NCI-H146 treated with DMSO at 0.1 percent for 48 hours (cell line): ENCODE data around the gene MEGF8.
"Not testable (repeated sequence)": the region's sequence is repeated elsewhere in the genome, so short reads cannot be mapped to it uniquely, and the experiment has no call there.

Experiments used
- DNase-seq: peaks from one replicate; lab custom pipeline; 2025; ENCODE audit not compliant: unreplicated experiment; lab: John Stamatoyannopoulos, UW

The MEGF8 gene

DNA sequence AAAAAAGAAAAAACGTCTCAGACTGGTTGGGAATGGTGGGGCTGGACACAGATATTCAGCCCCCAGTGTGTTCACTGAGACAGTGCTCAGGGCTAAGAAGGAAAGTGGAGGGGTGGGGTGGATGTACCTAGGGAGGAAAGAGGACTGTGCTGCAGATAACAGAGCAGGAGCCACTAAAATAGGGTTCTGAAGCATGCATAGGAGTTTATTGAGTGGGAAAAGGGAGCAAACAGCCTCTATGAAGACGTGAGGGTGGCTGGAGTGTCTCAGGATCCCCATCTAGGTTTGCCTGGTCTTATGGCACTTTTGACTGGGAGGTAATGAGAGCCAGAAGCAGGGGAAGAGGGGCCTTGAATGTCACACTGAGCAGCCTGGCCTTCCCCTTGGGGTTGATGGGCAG, 3.4 kb downstream of the MEGF8 start:
- DNase-seq: no peak

DNA sequence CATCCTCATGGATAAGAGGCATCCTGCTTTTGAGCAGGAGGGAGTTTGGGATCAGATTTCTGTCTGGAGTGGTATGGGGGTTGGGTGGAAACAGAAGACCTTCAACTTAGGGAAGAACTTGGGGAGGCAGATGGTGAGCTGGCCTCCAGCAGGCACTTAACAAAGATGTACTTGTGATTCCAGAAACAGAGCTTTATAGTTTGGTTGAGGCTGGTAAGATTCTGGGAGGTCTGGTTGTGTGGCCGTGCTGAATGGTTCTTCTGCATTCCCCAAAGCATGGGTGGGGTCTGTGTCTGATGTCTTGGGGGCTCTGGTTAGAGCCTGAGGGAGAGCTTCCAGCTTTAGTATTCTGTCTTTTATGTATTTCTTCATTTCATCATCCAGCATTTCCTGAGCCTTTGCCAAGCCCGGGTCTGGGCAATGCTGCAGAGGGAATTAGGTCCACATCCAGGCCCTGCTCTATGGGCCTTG, 4.8 kb downstream of the MEGF8 start:
- DNase-seq: no peak

DNA sequence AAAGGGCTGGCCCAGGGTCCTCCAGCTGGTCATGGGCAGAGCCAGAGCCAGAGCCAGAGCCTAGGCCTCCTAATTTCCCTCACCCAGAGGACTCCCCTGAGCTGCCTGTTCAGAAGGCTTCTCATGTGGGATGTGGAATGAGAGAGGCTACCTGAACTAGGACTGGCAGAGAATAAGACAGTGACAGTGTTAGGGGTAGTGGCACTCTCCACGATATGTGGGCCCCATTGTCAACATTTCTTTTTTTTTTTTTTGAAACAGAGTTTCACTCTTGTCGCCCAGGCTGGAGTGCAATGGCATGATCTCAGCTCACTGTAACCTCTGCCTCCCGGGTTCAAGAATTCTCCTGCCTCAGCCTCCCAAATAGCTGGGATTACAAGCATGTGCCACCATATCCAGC, 5.9 kb downstream of the MEGF8 start:
- not testable (repeated sequence) for DNase-seq

DNA sequence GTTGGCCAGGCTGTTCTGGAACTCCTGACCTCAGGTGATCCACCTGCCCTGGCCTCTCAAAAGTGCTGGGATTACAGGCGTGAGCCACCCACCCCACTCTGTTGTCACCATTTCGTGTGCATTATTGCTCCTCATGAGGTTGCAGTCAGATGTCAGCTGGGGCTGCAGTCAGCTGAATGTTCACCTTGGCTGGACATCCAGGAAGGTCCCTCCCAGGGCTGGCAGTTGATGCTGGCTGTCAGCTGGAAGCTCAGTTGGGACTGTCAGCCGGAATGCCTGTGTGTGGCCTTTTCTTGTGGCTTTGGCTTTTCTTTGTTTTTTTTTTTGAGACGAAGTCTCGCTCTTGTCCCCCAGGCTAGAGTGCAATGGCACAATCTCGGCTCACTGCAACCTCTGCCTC, 6.6 kb downstream of the MEGF8 start:
- DNase-seq: no peak

DNA sequence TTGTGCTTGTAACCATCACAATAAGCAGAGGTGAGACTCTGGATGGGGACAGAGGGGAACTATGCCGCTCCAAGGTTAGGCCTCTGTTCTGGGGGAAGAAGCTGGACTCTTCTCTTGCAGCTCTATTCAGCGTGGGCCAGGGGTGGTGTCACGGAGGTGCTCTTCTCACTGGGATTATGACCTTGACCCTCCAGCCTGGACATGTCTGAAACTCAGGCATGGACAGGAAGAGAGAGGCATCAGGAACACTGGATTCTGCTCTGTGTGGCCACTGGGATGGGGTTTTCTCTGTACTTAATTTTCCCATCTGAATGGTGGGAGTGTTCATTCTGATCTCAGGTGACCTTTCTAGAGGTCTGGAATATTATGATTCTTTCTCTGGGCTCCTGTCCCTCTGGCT, 7.6 kb downstream of the MEGF8 start:
- no peak for DNase-seq

DNA sequence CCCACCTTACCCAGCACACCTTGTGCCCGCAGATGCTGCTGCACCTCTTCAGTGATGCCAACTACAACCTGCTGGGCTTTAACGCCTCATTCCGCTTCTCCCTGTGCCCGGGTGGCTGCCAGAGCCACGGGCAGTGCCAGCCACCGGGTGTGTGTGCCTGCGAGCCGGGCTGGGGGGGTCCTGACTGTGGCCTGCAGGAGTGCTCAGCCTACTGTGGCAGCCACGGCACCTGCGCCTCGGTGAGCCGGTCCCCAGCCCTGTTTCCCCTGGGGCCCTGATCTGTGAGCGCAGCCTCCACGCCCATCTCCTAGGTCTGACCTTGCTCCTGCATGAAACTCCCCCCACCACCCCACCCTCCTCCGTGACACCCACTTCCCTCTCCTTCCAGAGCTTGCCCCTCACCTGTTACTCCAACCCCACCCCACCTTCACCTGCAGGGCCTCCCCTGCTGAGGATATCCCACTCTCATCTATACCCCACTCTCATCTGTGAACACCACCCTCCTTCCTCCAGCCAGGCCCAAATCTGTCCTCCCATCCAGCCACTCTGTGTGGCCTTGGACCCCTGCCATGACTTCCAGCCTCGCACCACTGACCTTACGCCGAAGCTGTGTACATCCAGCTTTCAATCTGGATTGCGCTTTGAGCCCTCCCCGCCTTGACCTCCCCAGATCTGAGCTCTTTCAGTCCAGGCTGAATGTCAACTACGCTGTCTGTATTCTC, 8.7 kb downstream of the MEGF8 start:
- DNase-seq: no peak

DNA sequence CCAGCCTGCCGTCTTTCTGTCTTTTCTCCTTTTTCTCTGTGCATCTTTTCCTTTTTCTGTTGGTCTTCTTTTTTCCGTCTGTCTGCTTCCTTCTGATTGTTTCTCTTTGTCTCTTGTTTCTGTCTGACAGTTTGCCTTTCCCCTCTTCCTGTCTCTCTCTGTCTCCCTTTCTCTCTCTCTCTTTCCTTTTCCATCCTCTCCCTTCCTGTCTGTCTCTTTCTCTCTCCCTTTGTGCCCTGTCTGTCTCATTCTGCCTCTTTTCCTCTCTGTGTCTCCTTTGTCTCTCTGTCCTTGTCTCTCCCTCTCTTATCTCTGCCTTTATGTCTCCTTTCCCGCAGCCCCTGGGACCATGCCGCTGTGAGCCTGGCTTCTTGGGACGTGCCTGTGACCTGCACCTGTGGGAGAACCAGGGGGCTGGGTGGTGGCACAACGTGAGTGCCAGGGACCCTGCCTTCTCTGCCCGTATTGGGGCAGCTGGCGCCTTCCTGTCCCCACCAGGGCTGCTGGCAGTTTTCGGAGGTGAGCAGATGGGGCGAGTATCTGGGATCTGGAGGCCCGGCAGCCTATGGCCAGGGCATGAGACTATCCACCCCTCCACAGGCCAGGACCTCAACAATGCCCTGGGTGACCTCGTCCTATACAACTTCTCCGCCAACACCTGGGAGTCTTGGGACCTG, 9.4 kb downstream of the MEGF8 start:
- no peak for DNase-seq

DNA sequence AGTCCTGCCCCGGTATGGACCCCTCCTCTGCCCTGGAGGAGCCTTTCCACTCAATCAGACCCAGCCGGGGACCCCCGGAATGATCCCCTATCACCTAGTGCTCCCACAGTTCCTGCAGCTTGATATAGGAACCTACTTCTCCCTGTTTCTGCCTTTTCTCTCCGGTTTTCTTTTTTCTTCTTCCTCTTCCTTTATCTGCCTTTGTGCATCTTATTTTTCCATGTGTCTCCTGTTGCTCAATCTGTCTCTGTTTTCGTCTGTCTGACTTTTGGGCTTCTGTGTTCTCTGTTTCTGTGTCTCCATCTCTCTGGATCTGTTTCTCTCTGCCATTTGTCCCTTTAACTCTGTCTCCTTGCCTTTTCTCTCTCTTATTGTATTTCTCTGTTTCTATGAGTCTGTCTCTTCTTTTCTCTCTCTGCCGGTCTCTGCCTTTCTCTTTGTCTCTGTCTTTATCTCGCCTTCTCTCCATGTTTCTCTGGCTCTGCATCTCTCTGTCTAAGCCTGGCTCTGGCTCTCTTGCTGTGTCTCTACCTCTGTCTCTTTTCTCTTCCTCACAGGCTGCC, 10.0 kb downstream of the MEGF8 start:
- no peak for DNase-seq

DNA sequence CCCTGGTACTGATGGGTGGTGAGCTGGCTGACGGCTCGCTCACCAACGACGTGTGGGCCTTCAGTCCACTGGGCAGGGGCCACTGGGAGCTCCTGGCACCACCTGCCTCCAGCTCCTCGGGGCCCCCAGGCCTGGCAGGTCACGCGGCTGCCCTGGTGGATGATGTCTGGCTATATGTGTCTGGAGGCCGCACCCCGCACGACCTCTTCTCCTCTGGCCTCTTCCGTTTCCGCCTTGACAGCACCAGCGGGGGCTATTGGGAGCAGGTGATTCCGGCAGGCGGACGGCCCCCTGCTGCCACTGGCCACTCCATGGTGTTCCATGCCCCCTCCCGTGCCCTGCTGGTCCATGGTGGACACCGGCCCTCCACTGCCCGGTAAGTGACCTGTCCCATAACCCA, 10.5 kb downstream of the MEGF8 start:
- no peak for DNase-seq

DNA sequence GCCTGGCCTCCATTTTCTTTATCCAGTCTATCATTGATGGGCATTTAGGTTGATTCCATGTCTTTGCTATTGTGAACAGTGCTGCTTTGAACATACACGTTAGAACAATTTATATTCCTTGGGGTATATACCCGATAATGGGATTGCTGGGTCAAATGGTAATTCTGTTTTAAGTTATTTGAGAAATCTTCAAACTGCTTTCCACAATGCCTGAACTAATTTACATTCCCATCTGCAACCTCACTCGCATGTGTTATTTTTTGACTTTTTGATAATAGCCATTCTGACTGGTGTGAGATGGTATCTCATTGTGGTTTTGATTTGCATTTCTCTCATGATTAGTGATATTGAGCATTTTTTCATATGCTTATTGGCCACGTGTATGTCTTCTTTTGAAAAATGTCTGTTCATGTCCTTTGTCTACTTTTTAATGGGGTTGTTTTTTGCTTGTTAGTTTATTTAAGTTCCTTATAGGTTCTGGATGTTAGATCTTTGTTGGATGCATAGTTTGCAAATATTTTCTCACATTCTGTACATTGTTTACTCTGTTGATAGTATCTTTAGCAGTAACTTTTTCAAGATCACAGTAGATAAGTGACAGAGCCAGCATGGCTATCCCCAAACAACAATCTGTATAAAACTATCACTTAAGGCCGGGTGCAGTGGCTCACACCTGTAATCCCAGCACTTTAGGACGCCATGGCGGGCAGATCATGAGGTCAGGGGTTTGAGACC, 13.9 kb downstream of the MEGF8 start:
- DNase-seq: not testable (repeated sequence)

DNA sequence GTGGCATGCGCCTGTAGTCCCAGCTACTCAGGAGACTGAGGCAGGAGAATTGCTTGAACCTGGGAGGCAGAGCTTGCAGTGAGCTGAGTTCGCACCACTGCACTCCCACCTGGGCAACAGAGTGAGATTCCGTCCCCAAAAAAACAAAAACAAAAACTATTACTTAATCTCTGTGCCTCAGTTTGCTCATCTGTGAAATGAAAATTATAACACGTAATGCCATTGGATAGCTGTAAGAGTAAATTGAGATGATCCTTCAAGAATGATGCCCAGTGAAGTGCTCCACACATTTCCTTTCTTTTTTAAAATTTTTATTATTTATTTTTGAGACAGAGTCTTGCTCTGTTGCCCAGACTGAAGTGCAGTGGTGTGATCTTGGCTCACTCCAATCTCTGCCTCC, 14.5 kb downstream of the MEGF8 start:
- not testable (repeated sequence) for DNase-seq

DNA sequence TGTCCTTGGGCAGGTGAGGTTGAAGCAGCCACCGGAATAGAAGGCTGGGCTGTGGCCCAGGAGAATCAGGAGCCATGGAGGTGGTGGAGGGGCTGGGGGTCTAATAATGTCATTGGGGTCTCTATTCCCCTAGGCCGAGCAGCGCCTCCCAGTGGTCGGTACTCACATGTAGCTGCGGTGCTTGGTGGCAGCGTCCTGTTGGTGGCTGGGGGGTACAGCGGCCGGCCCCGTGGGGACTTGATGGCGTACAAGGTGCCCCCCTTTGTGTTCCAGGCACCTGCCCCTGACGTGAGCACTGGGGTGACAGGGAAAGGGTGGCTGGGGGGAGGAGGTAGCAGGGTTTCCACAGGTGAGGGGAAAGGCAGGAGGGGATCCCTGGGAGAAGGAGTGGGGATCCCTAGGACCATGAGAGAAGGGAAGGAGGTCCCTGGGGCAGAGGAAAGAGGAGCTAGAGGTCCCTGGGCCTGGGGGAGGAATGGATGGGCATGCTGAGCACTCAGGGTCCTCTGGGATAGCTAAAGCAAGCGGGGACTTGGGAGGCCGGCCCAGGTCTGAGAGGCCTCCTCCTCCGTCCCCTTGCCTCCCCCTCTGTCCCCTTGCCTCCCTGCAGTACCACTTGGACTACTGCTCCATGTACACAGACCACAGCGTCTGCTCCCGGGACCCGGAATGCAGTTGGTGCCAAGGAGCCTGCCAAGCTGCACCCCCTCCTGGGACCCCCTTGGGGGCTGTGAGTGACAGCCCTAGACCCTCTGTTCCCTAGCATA, 18.1 kb downstream of the MEGF8 start:
- no peak for DNase-seq

DNA sequence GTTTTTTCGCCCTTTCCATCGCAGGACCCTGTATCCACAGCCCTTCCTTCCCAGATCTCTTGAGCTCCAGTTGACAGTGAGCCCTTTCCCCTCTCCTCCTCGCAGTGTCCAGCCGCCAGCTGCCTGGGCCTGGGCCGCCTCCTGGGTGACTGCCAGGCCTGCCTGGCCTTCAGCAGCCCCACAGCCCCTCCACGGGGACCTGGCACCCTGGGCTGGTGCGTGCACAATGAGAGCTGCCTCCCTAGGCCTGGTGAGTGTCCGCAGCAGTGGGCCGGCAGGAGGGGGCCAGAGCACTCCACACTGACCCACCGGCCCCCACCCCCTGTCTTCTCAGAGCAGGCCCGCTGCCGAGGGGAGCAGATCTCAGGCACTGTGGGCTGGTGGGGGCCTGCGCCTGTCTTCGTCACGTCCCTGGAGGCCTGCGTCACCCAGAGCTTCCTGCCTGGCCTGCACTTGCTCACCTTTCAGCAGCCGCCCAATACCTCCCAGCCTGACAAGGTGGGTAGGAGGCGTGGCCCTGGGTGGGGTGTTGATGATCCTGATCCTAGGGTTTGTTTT, 19.0 kb downstream of the MEGF8 start:
- DNase-seq: no peak

DNA sequence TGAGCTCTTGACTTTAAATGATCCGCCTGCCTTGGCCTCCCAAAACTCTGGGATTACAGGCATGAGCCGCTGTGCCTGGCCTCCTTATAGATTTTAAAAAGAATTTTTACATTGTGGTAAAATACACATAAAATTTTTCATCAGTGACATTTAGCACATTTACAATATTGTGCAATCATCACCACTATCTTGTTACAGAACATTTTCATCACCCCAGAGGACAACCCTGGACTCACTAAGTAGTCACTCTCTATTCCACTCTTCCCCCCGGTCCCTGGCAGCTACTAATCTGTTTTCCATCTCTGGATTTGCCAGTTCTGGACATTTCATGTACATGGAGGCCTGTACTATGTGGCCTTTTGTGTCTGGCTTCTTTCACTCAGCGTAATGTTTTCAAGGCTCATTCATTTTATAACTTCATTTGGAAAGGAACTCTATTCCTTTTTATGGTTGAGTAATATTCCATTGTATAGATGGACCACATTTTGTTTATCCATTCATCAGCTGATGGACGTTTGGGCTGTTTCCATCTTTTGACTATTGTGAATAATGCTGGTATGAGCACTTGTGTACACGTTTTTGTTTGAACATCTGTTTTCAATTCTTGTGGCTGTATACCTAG, 19.9 kb downstream of the MEGF8 start:
- no peak for DNase-seq

DNA sequence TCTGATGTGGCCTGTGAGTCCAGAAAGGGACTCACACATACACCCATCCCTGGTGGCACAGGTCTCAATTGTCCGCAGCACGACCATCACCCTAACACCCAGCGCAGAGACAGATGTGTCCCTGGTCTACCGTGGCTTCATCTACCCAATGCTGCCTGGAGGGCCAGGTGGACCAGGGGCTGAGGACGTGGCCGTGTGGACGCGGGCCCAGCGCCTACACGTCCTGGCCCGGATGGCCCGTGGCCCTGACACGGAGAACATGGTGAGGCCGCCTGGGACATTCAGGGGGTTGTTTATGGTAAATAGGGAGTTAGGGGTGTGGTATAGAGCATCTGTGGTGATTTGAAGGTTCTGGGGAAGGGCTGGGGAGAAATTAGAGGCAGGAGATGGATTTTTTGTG, 22.8 kb downstream of the MEGF8 start:
- no peak for DNase-seq

DNA sequence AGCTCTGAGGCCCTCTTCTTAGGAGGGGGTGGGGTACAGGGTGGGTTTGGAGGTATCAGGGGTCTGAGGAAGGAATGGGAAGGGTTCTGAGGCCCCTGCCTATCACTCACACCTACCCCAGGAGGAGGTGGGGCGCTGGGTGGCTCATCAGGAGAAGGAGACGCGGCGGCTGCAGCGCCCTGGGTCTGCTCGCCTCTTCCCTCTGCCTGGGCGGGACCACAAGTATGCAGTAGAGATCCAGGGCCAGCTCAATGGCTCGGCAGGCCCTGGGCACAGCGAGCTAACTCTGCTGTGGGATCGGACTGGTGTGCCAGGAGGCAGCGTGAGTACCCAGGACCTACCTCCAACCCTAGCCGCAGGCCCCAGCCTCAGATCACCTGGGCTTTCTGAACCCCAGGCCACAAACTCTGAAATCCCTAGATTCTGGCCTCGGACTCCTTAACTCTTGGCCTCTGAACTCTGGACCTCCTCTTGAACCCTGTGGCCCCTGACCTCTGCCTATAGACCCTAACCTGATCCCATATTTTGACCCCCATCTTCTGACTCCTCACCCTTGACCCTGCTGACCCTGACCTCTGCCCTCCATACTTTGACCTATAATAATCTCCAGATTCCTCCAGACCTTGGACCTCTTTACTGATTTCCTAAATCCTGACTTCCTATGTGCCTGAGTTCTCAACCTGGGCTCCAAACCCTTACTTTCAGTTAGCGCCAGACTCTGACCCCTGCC, 24.1 kb downstream of the MEGF8 start:
- no peak for DNase-seq

DNA sequence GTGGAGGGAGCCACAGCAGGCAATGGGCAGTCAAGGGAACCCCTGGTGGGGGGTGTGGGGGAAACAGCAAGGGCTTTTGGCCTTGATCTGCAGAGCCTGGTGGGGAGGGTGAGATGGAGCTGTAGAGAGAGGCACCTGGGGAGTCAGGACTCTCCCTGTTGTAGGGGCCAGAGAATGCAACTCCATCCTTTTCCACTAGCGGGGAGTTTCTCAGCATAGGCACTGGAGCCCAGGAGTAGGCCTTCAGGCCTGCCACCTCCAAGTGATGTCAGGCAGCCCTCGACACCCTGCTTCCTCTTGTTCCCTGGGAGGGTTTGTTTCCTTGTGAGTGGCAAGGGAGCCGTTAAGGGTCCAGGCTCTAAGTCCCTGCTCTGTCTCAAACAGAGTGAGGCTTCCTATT, 25.0 kb downstream of the MEGF8 start:
- no peak for DNase-seq

DNA sequence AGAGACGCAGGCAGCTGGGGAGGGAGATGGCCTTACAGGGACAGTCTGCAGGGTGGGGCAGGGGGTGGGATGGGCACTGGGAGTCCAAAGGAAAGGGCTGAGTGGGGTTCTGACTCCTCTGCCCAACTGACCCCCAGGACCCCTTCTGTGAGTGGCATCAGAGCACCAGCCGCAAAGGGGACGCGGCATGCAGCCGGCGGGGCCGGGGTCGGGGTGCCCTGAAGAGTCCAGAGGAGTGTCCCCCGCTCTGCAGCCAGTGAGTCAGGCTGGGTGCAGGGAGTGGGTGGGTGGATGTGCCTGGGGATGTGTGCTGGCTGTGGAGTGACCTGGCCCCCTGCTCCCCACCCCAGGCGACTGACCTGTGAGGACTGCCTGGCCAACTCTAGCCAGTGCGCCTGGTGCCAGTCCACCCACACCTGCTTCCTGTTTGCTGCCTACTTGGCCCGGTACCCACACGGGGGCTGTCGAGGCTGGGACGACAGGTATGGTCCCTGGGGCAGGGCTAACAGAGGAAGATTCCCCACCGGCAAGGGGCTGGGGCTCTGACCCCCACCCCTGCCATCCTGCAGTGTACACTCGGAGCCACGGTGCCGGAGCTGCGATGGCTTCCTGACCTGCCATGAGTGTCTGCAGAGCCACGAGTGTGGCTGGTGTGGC, 25.8 kb downstream of the MEGF8 start:
- no peak for DNase-seq
